ENCODE results near the gene SLC17A9.
"Not testable (repeated sequence)": the region's sequence is repeated elsewhere in the genome, so short reads cannot be mapped to it uniquely, and the experiment has no call there.

Gene SLC17A9

DNA sequence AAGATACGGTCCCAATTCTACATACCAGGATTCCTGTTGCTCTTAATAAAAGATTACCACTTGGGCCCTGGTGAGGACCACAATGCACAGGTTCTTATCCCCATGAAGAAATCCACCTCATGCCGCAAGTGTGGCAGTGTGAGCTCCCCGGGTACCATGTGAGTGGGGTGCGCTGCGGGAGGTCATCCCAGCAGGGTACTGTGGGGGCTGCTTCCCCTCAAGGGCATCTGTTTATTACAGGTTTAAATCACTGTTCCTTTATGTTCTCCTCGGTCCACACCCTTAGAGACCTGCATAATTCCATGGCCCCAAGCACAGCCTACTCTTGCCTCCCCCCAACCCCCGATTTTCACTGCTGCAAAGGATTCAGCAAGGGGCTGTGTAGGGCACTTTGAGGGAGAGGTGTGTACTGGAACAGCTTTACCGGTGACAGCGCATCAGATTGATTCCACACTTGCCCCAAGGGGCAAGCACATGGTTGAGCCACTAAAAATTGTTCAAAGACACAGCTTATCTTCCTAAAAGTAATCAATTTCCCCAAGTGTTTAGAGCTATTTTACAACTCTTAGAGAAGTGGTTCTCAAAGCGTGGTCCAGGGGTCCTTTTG lies 32.4 kb upstream of the SLC17A9 start:
- DNase-seq = no peak

DNA sequence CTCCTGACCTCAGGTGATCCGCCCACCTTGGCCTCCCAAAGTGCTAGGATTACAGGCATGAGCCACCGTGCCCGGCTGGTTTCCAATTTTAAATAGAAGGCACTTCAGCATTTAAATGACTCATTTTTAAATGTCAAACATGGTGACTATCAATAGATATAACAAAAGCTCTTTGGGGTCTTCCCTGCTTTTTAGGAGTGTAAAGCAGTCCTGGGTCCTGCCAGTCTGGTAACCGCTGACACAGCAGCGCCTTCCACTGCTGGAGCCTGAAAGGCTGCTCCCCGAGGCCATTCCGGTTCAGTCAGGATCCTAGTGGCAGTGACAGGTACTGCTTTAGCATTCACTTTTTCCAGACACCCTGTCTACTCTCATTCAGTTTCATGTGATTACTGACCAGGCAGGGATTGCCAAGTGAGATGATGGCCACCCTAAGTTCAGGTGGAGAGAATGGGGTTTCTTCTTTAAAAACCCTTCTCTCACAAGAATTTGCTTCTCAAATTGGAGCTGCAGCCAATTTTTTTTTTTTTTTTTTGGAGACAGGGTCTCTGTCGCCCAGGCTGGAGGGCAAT lies 31.3 kb upstream of the SLC17A9 start:
- DNase-seq = peak; percentile 42

DNA sequence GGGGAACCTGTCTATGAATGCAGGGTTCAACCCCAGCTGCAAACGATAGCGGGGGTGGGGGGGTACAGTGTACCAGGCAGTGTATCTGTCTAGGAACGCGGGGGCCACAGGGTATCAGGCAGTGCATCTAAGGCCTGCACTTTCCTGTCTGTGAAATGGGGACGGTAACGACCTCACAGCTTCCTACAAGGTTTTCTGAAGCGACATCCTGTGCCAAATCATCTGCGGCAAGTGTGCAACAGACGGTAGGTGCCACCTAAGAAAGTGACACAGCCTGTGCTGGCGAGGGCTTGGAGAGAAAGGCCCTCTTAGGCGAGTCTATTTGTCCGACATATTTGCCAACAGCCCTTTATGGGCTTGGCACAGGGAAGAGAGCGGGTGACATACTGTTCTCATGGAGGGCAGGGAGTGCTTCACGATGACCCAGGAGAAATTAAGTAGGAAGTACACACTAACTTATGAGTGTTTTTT lies 30.0 kb upstream of the SLC17A9 start:
- DNase-seq = no peak

DNA sequence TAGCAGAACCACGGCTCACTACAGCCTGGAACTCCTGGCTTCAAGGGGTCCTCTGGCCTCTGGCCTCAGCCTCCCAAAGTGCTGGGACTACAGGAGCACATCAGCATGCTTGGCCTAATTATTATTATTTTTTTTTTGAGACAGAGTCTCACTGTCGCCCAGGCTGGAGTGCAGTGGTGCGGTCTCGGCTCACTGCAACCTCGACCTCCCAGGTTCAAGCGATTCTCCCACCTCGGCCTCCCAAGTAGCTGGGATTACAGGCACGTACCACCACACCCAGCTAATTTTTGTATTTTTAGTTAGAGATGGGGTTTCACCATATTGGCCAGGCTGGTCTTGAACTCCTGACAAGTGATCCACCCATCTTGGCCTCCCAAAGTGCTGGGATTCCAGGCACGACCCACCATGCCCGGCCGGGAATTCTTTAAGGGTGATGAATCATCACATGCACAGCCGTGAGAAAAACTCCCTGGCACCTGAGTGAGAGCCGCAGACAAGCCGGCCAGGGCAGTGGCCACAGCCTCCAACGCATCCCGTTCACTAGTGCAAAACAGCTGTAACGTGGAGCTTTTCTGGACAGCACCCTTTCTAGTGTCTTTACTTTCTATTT lies 29.3 kb upstream of the SLC17A9 start:
- not testable (repeated sequence) for DNase-seq

DNA sequence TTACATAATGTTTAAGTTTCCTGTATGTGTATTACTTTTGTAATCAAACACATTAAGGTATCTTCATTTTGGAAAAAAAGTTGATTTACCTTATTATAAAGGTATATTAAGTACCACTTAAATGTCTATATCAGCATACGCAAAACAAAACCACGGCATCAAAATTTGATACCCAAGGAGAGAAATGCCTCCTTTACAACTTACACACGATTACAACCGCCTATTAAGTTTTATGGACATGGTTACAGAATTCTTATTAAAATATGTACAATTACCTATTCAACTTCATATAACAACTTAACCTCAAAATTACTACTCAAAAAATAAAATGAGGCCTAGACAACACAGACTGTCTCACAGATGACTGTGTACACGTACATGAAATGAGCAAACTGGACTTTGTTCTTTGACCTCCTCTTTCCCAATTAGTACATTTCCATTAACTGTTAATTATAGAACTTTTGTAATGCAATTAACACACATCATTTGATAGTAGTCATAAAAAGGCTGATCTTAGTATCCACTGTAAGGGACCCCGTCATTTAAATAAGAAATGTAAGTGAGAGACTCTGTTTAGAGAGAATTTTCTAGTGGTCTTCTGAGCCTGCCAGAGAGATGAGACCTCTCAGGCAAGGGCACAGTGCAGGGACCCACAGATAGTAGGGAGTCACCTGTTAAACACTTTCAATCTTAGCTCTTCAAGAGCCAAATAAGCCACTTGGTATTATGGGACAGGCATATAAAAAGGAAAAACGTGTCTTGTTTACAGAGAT lies 28.7 kb upstream of the SLC17A9 start:
- DNase-seq = no peak

DNA sequence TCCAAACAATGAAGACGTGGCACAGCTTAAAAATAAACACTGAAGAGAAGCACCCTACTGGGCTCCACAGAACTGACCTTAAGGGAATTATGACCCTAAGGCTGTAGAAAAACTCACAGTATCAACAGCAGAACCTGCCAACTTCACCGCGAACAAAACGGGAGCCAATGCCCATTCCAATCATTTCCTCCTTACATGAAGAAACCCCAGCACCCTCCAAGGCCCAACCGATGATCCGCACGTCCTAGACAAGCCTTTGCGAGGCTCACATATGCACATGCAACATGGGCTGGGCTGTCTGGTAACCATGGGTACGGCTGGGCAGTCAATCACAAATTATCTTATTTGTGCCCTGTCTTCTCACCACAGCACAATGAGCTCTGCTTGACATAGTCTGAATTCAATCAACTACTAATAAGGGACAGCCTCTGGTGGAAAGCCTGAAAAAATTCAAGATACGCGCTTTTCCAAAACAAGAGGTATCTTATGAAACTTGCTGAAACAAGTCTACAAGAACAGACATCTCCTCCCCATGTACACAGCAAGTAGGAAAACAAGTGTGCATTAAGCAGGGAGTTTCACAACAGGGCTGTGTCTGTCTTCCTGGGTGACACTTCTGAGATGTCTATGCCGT lies 27.9 kb upstream of the SLC17A9 start:
- no peak for DNase-seq

DNA sequence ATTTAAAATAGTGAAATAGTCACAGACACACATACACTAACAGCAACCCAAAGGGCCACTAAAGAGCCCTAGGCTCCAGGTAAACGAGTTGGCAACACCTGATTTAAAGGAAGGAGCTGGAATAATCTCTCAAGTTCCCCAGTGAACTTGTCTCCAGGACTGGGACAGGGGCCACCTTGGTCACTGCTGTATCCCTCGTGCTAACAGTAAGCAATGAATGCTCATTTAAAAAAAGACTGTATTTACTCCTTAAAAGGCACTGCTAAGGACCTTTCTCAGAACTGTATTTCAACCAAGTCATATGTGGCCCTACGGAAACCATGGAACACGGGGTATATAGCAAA lies 27.5 kb upstream of the SLC17A9 start:
- no peak for DNase-seq

DNA sequence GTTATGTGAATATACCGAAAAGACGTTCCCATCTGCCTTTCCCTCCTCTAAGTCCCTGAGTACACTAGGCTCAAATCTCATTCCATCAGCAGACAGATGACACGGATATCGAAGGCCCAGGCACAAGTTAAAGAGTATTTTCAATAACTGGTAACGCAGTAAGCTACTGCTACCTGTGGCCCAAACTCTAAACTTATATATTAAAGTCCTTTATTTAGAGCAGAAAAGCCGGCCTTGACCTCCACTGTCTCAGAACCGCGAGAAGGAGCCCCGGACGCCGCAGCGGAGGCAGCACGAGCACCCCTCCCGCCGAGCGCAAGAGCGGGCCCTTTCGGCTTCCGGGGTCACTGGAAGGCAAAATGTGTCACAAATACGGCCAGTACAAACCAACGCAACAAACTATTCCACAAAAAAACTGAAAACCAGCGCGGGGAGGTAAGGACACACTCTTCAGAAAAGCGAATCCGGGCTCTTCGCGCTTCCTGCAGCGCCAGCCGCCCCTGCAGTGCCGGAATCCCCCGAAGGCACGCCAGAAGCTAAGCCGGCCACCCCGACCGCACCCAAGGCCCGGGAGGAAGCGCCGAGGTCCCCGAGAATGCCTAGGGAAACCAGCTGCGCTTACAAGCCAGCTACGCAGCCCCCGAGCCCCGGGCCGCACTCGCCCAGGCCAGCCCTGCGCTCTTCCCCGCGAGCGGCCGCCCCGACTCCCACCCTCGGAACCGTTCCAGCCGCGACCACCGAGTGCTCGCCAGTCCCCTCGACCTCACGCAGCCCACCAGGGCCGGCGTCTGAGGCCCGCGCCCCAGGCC lies 26.9 kb upstream of the SLC17A9 start:
- DNase-seq = no peak

DNA sequence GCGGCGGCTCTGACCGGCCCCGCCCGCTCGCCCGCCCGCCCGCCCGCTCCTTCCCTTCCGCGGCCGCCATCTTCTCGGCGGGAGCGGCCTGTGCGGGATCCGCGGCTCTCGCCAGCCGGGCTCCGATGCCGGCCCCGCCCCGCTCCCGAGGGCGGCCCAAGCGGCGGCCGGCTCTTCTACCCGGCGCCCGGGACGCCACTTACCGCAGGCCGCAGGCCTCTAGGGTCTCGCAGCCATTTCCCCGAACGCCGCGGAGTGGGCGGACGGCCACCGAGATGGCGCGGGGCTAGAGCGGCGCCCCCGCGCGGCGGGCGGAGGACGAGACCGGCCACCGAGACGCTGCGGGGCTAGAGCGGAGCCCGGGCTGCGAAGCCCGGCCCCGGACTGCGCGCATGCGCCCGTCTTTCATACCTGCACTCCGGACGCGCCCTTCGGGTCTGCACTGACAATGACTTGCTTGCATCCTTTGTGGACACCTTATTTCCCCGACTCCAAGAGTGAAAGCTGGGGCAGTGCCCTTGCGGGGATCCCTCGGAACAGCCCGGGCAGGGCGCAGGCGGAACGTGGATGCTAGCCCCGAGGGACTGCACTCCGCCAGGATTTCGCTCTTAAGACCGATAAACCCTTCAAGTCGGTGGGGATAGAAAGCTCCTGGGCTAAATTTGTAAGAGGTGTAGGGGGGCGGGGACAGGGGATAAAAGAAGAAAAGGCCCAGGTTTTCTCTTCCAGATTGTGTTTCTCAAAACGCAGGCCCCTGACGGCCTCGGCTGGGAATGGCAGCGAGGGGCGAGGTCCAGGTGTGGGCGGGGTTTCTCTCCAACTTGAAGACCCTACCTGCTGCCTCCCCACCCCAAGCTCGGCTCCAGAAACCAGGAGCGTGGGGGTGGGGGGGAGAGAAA lies 26.0 kb upstream of the SLC17A9 start, which contains the start of gene DIDO1:
TSS of gene DIDO1 (minus strand) at position 277 of the 899 bp plus-strand sequence.
- DNase-seq = peak; percentile 71

DNA sequence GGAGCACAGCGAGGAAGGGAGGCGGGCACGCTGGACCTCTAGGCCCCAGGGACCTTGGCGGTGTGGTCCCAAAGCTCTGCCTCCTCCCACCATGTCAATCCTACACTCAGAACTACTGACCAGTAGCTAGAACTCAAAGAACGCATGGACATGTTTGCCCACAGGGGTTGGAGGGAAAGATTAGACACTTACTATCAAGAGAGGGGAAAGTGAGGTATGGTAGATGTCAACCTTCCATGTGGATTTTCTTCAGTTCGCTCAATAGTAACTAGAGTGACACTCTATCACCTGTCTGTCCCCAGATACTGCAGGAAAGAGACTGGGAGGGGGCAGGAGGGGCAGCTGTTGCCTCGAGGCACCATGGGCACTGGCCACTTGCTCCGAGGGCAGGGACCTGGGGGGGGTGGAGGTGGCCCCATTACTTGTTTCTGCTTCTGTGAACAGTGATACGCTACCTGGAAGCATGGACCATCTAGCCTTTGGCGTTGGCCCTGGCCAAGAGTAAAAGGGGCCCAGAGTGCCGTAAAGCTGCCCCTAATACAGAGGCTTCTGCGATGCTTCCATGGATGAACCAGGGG lies 25.3 kb upstream of the SLC17A9 start:
- no peak for DNase-seq

DNA sequence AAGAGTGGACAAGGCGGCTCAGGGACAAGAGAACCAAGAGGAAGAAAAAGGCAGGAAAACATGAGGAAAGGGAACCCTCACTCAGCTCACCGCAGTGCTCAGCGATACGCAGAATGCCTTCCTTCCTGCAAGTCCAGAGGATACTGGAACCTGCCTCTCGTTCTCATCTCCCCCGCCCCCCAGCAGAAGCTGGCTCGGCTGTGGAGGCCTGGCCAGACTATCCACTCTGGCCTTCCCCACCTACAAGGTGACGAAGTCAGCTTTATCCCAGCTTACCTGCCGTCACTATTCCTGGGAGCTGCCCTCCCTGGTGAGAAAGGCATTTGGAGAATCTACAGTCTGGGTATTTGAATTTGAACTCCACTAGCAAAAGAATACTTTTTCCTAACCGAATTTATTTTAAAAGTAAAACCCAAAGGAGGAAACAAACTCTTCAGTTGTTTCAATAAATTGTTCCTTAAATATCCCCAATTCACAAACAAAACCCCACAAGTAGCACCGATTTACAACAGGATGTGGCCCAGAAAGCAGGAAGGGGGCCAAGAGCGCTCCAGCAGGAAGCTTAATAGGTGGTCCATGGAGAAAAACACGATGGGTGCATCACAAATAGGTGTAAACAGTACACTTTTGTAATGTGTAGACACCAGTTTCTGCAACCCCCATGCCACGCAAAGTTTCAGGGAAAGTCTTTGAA lies 24.1 kb upstream of the SLC17A9 start:
- DNase-seq = no peak

DNA sequence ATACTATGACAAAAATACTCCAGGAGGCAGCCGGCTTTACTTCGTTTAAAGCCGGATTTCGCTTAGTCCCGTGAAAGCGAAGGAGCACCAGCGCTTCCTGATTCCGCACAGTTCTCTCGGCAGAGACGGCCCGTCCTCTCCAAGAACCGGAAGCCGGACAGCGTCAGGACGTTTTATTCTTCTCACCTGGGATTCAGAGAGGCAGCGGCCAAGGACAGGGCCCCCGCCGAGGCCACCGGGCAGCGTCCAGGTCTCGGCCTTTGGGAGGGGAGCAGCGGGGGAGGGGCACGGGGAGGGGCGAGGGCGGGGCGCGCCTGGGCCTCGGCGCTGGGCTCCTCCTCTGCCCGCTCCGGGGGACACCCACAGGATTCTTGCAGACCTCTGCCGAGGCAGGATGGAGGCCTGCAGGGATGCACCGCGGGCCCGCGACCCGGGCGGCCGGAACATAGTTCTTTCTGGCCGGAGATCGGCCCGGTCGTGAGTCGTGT lies 23.4 kb upstream of the SLC17A9 start:
- DNase-seq = no peak

DNA sequence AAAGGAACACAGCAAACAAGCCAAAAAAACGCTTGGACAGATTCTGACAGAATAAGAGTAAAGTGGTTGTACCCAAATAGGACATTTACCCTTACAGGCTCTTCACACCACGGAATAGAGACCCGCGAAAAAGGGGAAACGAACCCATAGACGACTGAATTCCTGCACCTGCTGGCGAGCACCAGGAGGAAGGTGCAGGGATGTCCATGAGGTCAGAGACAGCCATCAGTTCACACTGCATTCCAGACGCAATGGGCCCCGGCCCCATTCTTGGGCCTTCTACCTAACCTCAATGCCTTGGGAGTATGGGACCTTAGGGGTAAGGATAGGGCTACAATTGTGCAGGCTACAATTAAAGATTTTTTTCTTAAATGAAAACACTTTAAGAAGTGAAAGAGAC lies 21.0 kb upstream of the SLC17A9 start:
- no peak for DNase-seq

DNA sequence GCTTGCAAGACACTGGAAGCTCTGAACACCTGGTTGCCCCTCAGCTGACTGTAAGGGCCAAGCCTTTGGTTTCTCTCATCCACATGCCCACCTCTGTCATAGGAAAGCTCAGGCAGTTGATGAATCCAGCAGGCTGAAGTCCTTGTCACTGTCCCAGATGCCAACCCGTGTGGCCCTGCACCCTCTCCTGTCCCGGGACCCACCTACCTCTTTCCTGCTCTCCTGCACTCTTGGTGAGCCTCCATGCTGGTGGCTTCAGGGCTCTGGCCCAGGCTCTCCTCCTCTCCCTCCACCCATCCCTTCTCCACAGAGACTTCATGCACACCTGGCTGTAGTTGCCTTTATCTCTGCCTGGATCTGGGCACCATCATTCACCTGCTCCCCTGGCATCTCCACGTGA lies 18.5 kb upstream of the SLC17A9 start:
- DNase-seq = no peak

DNA sequence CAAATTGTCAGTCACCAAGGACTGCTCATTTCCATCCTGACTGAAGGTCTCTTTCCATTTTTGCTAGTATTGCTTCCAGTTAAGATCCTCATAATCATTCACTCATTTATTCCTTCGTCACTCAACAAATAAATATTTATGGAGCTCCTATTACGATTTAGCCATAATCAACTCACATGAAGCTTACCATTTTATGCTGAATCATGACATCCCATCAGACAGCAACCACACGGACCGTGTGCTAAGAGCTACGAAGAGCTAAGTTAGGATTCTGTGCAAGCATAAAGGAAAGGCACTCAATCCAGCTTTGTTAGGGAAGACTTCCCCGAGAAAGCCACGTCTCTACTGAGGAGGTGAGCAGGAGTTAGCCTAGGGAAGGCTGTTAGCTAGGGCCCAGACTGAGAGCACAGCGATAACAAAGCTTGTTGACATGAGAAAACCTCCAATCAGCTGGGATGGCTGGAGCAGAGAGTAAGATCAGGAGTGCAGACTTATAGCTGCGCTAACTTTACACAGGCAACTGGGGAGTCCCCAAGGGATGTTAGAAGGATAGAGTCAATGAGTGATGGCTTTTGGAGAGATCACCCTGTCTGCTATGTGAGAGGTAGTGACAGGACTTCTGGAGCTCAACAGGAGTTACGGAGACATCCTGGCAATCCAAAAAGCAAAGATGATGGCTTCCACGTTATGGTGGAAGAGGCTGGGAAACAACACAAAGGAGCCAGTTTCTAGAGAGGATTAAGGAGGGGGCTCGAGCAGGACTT lies 17.1 kb upstream of the SLC17A9 start:
- DNase-seq = no peak

DNA sequence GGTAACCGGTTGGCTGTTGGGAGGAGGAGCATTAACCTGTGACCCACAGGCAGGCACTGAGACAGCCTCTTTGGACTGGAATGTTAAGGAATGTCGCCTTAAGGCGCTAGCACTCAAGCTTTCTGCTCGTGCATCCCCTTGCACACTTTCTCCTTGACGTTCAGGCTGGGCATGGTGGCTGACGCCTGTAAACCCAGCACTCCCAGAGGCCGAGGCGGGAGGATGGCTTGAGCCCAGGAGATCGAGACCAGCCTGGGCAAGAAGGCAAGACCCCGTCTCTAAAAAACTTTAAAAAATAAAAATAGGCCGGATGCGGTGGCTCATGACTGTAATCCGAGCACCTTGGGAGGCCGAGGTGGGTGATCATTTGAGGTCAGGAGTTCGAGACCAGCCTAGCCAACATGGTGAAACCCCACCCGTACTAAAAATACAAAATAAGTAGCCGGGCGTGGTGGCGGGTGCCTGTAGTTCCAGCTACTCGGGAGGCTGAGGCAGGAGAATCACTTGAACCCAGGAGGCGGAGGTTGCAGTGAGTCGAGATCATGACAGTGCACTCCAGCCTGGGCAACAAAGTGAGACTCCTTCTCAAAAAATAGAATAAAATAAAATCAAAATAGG lies 16.4 kb upstream of the SLC17A9 start:
- DNase-seq = no peak

DNA sequence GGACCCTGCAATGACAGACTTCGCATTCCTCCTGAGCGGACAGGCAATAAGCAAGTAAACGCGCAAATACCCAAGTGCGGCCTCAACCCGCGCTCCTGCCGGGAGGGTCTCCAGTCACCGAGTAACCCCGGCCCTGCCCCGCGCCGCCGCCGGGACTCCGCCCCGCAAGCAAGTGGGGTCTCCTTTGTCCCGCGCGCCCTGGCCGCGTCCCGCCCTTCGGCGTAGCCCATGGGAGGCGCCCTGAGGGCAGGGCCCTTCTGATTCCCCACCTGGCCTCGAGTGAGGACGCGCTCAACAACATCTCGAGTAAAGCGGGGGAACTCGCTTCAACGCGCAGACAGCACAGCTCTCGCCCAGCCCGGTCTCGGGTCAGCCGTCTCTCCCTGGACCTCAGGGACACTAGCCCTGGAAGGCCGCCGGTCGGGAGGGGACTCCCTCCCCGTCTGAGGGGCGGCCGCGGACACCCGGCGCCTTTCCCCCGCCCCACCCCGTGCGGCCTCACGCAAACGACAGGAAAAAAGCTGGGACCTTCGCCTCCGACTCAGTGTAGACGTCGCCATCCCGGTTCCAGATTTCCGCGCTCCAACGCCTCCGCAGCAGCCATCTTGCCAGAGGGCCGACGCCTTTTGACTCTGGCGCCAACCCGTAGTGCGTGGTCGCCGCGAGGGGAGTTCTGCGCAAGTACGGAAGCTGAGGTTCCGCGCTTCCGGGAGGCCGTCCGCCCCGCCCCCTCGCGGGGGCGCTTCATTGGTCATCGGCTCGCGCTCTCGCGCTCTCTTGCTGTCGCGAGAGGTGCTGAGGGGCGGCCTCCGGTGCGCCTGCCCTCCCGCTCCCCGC lies 15.0 kb upstream of the SLC17A9 start:
- DNase-seq = peak; percentile 77
